GM12864 (cell line): ENCODE measurements around the gene C1orf226.

Experiments
- DNase-seq: peaks from one replicate; pipeline ENCODE4 v3.0.0-alpha.2; 2011; ENCODE audit warnings: low read depth
- H3K4me3 ChIP-seq: 2 replicates; pipeline ENCODE4 v1.5.1; 2011; ENCODE audit warnings: mild to moderate bottlenecking, low read depth, low read length, control low read depth
- TF ChIP-seq, protein P1 (sequence below): IDR thresholded peaks from 2 replicates; pipeline ENCODE4 v1.5.1; 2011; ENCODE audit warnings: low read depth, mild to moderate bottlenecking, moderate library complexity, low read length, control low read depth, inconsistent platforms; ENCODE audit errors: missing control alignments

C1orf226 gene

DNA sequence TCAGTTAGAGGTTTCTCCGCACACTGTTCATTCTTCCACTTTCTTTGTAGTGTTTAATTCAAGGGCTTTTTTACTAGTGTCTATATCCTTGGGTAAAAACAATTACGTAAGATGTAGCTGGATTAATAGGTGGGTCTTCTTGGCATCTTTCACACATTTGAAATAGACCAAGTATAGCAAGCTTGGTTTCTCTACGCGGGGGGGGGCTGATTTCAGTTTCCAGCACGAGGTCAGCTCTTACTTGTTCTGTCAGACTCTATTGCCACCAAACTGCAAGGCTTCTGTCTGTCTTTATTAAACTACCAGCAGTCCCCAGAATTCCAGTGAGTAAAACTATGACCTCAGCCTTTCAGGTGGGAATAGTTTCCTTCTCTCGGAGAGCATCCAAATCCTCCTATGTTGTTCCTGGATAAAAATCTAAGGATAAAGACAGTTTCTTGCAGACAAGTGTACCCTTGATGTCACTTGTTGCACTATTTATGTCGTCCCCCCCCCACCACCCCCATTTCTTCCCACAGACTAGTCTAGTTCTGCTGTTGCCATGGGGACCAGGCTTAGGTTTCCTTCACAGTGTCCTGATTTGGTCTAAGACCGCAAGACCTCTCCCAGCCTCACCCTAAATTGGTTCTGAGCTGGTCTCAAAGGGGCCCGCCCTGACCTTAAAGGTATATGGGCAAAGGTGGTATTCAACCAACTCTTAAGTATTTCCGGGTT, 21.8 kb upstream of the C1orf226 start:
- TF ChIP-seq, protein P1, sequence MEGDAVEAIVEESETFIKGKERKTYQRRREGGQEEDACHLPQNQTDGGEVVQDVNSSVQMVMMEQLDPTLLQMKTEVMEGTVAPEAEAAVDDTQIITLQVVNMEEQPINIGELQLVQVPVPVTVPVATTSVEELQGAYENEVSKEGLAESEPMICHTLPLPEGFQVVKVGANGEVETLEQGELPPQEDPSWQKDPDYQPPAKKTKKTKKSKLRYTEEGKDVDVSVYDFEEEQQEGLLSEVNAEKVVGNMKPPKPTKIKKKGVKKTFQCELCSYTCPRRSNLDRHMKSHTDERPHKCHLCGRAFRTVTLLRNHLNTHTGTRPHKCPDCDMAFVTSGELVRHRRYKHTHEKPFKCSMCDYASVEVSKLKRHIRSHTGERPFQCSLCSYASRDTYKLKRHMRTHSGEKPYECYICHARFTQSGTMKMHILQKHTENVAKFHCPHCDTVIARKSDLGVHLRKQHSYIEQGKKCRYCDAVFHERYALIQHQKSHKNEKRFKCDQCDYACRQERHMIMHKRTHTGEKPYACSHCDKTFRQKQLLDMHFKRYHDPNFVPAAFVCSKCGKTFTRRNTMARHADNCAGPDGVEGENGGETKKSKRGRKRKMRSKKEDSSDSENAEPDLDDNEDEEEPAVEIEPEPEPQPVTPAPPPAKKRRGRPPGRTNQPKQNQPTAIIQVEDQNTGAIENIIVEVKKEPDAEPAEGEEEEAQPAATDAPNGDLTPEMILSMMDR: no peak
- DNase-seq: no peak

GRCh38 chr1:162360237-162360873, 21.2 kb upstream of the C1orf226 start:
- TF ChIP-seq, protein P1: no peak
- no peak overlapping the region for H3K4me3 ChIP-seq
- no peak for DNase-seq

More for the DNA sequence above, 21.8 kb upstream of the C1orf226 start:
- no peak overlapping the region for H3K4me3 ChIP-seq

DNA sequence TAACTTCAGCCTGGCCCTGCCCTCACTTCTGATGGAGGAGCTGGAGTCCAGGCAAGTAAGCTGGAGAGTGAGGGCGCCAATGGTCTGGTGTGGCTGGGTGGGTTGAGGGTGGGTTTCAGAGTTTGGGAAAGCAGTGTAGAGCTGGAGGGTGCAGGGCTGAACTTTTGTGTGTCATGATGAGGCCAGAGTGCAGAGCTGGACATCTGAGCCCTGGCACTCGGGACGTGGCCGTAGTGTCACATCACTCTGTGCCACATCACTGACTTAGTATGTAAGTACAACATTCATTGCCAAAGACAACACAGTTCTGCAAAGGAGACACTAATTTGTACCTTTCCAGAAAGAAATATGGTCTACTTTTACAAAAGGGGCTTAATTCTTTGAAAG, 20.7 kb upstream of the C1orf226 start:
- DNase-seq: no peak
- TF ChIP-seq, protein P1: no peak
- no peak overlapping the region for H3K4me3 ChIP-seq

DNA sequence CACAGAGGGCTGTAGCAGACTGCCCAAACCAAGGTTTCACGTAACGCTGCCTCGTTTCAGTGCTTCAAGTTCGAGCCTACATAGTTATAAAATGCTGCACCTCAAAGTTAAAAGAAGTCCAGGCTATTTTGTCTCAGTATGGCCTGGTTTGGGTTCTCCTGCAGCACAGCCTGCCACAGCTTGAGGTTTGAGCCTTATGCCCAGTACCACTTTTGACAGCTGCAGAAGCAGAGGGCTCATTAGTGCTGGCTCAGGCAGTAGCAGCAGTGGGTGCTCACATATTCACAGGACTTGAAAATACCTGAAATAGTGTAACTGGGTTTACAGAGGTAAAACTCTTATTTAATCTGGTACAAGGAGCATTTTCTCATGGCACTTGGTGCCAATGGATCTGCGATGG, 20.2 kb upstream of the C1orf226 start:
- TF ChIP-seq, protein P1: no peak
- no peak for DNase-seq
- no peak overlapping the region for H3K4me3 ChIP-seq

DNA sequence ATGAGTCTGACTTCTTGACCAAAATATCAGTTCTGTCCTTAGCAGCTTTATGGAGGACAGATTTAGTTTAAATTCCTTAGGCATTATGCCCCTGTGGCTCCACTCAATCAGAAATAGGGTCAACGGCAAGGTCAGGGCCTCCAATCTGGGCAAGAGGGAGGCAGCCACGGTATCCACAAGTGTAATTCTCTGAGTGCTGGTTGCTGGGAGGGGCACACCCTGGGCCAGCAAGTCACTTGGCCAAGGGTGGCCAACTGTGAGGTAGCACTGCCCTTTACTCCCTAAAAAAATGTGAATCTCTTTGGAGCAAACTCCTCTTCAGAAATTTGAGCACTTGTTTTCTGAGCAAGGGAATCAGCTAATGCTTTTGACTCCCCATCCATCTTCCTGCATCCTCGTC, 17.7 kb upstream of the C1orf226 start:
- TF ChIP-seq, protein P1: no peak
- no peak for DNase-seq

DNA sequence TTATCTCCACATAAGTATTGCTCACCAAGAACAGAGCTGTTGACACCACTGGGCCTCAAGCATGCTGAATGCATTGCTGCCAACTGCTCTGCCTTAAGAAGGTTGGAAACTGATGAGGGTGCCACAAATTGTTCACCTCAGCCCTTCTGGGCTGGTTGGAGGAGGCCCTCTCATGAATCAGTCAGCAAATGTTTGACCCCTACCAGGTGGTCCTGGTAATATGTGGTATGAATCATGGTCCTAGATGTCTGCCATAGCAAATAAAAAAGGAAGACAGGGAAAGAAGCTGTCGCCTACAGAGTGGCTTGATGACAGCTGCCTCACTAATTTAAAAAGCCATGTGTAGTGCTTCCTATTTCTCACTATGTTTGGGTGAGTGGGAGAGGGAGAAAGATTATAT, 17.0 kb upstream of the C1orf226 start:
- no peak for DNase-seq
- H3K4me3 ChIP-seq: no peak overlapping the region
- TF ChIP-seq, protein P1: no peak

More for the DNA sequence above, 17.7 kb upstream of the C1orf226 start:
- H3K4me3 ChIP-seq: no peak overlapping the region
